ENCODE measurements around the gene SHF.

Gene SHF

DNA sequence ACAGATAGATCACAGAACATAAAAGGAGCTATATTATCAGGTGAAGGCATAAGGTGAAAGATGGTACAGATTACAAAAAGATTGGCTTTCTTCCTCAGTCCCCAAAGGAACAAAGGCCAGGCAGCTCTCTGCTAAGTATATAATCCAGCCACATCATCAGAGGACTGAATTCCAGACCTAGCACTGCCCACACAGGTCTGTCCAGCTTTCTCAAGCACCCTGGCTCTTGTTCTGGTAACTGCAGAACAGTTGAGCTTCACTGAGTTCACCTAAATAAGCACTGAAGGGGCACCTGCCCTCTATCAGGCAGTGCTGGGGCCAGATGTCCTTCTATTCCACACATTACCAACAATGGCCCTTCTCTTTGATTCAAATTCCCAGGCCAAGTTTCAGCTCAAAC, 64.4 kb downstream of the SHF start:
- no peak for DNase-seq

DNA sequence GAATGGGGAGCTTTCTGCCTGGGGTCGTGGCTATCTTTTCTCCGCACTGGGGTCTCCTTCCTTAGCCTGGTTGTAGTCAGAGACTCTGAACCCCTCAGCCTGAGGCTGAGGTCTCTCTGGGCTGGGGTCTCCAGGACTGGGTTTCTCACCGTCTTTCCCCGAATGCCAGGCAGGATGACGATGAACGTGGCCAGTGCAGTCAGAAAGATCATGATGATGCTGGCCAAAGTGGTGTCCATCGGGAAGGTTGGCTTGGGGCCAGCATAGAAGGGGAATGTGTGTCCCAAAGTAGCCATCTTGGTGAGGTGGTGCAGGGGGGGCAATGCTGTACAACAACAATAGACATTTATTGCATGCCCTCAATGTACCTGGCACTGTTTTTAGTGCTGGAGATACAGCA, 65.0 kb downstream of the SHF start:
- DNase-seq: no peak

DNA sequence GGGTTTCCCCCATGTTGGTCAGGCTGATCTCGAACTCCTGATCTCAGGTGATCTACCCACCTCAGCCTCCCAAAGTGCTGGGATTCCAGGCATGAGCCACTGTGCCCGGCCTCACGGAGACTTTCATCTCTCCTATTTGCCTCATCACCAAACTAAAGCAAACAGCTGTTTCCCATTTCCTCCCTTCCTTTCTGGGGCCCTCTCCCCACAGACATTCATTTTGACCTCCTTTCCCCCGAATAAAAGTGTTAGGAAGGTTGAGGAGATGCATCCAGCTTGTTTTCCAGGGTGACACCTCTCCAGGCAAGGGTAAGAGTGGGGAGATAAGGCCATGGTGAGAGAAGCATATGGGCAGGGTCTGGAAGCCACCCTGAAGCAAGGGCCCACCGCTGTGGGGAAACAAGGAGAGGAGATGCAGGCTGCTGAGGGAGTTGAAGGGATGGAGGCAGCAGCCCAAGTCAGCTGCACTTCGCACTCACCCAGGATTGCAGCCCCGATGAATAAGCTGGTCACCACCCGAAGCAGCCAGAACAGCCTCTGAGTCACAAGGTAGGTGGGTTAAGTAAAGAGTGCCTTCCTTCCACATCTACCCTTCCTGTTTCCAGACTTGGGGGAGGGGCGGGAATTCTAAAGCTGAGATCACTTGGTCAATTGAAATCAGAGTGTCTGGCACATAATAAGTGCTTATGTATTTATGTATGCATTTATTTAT, 65.9 kb downstream of the SHF start:
- DNase-seq: peak; percentile 88 to 93 (median 89)

DNA sequence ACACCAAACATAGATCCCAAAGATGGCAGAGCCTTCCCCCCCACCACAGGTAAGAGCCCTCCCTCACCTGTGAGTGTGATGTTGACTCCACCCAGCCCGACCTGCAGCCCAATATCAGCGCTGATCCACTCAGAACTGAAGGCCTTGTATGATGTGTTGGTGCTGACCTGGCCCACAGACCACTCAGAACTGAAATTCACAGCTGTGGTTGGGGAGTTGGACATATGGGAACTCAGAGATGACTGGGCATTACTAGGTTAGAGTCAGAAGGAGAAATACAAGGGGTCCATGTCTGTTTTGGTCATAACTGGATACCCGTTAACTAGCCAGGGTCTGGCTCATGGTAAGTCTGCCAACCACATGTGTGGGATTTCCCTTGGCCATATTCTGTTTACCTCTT, 66.7 kb downstream of the SHF start:
- DNase-seq: no peak

DNA sequence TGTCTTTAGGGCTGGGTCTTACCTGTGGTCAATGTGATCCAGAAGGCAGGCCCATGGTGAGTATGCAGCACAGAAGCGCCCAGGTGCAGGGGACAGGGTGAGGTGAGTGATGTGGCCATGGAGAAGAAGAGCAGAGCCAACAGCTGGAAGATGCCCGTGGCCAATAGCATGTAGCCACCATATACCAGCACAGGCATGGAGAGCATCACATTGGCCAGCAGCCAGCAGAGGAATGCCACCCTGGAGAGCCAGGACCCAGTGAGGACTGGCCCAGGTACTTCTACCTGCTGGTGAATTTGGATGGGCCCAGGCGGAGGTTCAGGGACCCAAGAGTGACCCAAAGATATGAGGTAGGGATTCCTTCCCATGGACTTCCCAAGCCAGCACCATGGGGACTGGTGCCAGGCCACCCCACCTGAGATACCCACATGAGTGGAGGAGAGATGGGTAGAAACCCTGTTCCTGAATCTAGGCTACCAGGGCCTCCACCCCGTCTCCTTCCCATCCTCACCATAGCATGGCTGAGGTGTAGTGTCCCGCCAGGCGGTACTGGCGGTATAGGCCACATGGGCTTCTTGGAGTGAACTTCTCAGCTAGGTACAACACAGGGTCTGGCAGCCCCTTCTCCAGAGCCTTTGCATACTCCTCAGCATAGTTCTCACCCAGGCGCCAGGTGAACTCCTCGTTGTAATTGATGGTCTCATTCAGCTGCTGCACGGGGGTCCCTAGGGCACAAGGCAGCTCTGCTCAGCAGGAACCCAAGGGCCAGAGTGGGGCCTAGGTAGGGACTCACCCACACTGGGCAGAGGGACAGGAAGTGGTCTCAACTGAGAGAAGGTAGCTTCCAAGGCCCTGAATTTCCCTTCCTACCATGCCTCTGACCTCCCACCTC, 67.4 kb downstream of the SHF start:
- DNase-seq: no peak

DNA sequence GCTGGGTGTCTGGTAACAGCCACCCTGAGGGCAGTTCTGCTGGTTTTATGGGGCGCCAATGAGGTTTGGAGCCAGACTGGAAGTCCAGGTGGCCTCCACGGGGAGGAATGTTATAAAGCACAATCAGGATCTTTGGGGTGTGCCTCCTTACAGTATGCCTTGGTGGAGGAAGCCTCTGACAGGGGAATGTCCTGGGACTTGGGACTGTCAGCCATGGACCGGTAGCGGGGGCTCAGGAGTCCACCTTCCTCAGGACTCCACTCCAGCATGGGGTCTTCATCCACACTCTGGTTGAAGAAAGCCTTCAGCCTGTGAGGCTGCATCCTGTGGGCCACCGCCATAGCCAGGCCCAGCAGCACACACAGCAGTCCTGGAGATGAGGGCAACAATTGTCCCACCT, 68.8 kb downstream of the SHF start:
- no peak for DNase-seq

DNA sequence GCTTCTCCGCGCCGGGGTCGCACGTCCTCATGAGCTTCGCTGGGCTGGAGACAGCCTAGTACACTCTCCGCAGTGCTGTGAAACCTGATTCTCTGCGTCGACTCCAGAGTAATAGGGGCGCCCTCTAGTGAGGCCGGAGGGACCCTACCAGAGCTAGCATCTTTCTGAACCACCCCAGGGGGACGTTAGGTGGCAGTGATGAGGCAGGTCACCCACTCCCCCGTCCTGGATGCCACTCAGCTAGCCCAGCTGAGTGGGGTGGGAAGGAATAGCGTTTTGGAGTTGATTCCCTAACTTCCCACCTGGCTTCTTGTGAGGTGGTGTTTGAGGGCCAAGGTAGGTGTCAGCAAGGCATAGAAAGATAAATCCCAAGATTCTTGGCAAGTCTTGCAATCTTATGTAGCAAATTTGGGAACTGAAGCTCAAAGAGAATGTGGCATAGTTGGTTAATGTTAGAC, 69.6 kb downstream of the SHF start:
- peak; percentile 90 to 94 (median 92) for DNase-seq

DNA sequence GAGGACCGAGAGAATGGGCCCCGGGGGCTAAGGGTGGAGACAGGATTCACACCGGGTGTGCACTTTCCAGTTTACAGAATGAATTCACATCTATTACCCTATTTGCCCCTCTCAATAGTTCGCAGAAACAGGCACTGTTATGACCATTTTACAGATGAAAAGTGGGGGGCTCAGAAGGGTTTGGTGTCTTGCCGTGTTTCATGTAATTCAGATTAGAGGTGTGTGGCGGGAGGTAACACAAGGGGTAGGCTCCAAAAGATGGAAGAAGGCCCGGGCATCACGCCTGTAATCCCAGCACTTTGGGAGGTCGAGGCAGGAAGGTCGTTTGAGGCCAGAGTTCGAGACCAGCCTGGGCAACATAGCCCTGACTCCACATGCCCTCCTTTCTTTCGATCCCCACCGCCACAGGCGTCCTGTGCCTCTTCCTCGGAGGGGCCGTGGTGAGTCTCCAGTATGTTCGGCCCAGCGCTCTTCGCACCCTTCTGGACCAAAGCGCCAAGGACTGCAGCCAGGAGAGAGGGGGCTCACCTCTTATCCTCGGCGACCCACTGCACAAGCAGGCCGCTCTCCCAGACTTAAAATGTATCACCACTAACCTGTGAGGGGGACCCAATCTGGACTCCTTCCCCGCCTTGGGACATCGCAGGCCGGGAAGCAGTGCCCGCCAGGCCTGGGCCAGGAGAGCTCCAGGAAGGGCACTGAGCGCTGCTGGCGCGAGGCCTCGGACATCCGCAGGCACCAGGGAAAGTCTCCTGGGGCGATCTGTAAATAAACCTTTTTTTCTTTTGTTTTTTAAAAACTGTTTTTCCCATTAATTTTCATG, 70.2 kb downstream of the SHF start:
- DNase-seq: no peak
